ENCODE results near the gene SCAF1. TPM values are rescaled to one million over a fixed set of nuclear protein-coding genes. Genes with fewer than 3 reads are reported as not detected.

Gene SCAF1
- total RNA-seq, 1 donor from 2014 or later = 84.4 TPM

DNA sequence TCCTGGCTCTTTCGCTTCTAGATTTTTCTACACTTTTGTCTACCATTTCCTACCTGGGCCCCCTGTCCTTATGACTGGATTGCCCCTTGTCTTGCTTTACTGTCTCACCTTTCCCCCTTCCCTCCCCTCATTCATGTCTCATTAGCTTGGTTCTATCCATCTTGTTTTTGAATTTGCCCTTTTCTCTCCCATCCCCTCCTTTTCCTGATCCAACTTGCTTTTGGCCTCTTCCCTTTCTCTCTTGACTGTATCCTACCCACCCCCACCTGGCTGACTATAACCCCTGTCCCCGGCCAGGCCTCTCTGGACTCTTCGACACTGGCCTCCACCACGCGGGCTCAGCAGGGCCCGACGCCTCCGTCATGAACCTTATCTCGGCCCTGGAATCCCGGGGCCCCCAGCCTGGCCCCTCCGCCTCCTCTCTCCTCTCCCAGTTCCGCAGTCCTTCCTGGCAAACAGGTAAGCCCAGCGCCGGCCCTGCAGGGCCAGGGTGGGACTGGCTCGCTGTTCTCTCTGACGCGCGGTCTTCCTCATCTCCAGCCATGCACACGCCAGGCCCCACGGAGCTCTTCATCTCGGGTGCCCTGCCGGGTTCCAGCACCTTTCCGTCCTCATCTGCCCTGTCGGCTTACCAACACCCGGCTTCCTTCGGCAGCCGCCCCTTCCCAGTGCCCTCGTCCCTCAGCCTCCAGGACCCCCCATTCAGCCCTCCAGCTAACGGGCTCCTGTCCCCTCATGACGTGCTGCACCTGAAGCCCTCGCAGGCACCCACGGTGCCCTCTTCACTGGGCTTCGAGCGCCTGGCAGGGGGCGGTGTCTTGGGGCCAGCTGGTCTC is 47.6 kb upstream of the SCAF1 start:
- H3K27me3 Mint-ChIP-seq (ENCODE audit: unreplicated experiment) = peaks cover 9% of the 10 kb centered on the region
- no peaks in the 10 kb centered on the region for H3K36me3 Mint-ChIP-seq (ENCODE audit: unreplicated experiment)
- peaks cover 10% of the 10 kb centered on the region for H3K4me1 Mint-ChIP-seq (ENCODE audit: low read depth, unreplicated experiment)
- peak overlapping the region; percentile 89 for H3K4me3 Mint-ChIP-seq (ENCODE audit: unreplicated experiment)
- H3K9me3 Mint-ChIP-seq (ENCODE audit: unreplicated experiment) = peaks cover 11% of the 10 kb centered on the region
- H3K27ac Mint-ChIP-seq (ENCODE audit: unreplicated experiment) = peak overlapping the region; percentile 50
- TF ChIP-seq, protein P1, sequence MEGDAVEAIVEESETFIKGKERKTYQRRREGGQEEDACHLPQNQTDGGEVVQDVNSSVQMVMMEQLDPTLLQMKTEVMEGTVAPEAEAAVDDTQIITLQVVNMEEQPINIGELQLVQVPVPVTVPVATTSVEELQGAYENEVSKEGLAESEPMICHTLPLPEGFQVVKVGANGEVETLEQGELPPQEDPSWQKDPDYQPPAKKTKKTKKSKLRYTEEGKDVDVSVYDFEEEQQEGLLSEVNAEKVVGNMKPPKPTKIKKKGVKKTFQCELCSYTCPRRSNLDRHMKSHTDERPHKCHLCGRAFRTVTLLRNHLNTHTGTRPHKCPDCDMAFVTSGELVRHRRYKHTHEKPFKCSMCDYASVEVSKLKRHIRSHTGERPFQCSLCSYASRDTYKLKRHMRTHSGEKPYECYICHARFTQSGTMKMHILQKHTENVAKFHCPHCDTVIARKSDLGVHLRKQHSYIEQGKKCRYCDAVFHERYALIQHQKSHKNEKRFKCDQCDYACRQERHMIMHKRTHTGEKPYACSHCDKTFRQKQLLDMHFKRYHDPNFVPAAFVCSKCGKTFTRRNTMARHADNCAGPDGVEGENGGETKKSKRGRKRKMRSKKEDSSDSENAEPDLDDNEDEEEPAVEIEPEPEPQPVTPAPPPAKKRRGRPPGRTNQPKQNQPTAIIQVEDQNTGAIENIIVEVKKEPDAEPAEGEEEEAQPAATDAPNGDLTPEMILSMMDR (IDR thresholded peaks at IDR 0.05; ENCODE audit: partially characterized antibody, unreplicated experiment) = no peak
- DNase-seq = no peak

- H3K4me1 Mint-ChIP-seq (ENCODE audit: low read depth, unreplicated experiment) = peaks cover 8% of the 10 kb centered on the region
- H3K4me3 Mint-ChIP-seq (ENCODE audit: unreplicated experiment) = no peak overlapping the region
- H3K9me3 Mint-ChIP-seq (ENCODE audit: unreplicated experiment) = peaks cover 10% of the 10 kb centered on the region
- H3K27ac Mint-ChIP-seq (ENCODE audit: unreplicated experiment) = no peak overlapping the region
- TF ChIP-seq, protein P1 (IDR thresholded peaks at IDR 0.05; ENCODE audit: partially characterized antibody, unreplicated experiment) = no peak
- DNase-seq = no peak
- no peaks in the 10 kb centered on the region for H3K36me3 Mint-ChIP-seq (ENCODE audit: unreplicated experiment)
- H3K27me3 Mint-ChIP-seq (ENCODE audit: unreplicated experiment) = peaks cover 9% of the 10 kb centered on the region
Measured at GRCh38 chr19:49594993-49595818, 46.8 kb upstream of the SCAF1 start.

GRCh38 chr19:49595819-49596404 is 46.1 kb upstream of the SCAF1 start:
- TF ChIP-seq, protein P1 (IDR thresholded peaks at IDR 0.05; ENCODE audit: partially characterized antibody, unreplicated experiment) = no peak
- H3K27ac Mint-ChIP-seq (ENCODE audit: unreplicated experiment) = no peak overlapping the region
- H3K9me3 Mint-ChIP-seq (ENCODE audit: unreplicated experiment) = peaks cover 7% of the 10 kb centered on the region
- DNase-seq = no peak
- peaks cover 10% of the 10 kb centered on the region for H3K27me3 Mint-ChIP-seq (ENCODE audit: unreplicated experiment)
- peaks cover 8% of the 10 kb centered on the region for H3K4me1 Mint-ChIP-seq (ENCODE audit: low read depth, unreplicated experiment)
- H3K36me3 Mint-ChIP-seq (ENCODE audit: unreplicated experiment) = no peaks in the 10 kb centered on the region
- no peak overlapping the region for H3K4me3 Mint-ChIP-seq (ENCODE audit: unreplicated experiment)

- H3K27ac Mint-ChIP-seq (ENCODE audit: unreplicated experiment) = no peak overlapping the region
Measured at GRCh38 chr19:49596407-49596806, 45.6 kb upstream of the SCAF1 start.

More at GRCh38 chr19:49596407-49596806, 45.6 kb upstream of the SCAF1 start:
- no peak overlapping the region for H3K4me3 Mint-ChIP-seq (ENCODE audit: unreplicated experiment)
- peaks cover 8% of the 10 kb centered on the region for H3K4me1 Mint-ChIP-seq (ENCODE audit: low read depth, unreplicated experiment)
- peaks cover 13% of the 10 kb centered on the region for H3K27me3 Mint-ChIP-seq (ENCODE audit: unreplicated experiment)
- no peak for DNase-seq
- TF ChIP-seq, protein P1 (IDR thresholded peaks at IDR 0.05; ENCODE audit: partially characterized antibody, unreplicated experiment) = no peak
- H3K9me3 Mint-ChIP-seq (ENCODE audit: unreplicated experiment) = peaks cover 7% of the 10 kb centered on the region
- no peaks in the 10 kb centered on the region for H3K36me3 Mint-ChIP-seq (ENCODE audit: unreplicated experiment)
